T-helper 1 cell (primary cell): ENCODE measurements around the gene C3AR1.
"Not testable (repeated sequence)": the region's sequence is repeated elsewhere in the genome, so short reads cannot be mapped to it uniquely, and the experiment has no call there.

ENCODE experiments used
- DNase-seq, 5 donors: peaks; one replicate each; pipeline ENCODE4 v3.0.0-alpha.2; 2012 to 2020
- total RNA-seq, 4 donors: gene quantifications; one replicate each; lab custom pipeline; 2026; lab: John Stamatoyannopoulos, UW

Gene C3AR1
- total RNA-seq = 4.9 to 11.0 (median 7.2) reads per million in 4 donors

DNA sequence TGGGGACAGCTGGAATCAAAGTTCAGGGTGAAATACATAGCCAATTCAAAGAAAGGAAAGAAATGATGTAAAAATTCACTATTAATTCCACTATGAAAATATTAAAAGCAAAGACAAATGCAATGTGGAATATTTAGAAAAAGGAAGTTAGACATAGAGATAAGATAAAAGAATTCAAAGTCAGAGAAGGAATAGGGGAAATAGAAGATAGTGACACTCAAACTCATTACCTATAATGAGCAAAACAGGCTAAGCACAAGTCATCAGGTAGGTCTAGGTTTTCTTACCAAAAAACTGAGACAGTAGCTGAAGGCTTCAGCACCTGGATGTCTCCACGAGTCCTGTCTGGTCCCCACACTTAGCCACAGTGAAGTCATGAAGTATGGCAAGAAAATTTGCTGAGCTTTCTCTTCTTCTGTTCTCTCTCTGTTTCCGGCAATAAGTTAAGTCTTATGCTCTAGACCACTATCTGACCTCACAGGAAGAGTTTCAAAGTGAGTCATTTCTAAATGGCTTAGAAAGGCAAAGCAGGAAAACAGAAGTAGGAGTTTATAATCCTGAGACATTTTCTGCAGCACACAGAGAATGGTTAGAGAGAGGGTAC is at the start of gene C3AR1:
TSS of gene C3AR1 (minus strand) at position 369 of the 604 bp plus-strand sequence. CDS start 6,174 bp downstream, outside the sequence.
- DNase-seq = peak in 4 of 5 donors; percentile 39 to 79 (median 46)

DNA sequence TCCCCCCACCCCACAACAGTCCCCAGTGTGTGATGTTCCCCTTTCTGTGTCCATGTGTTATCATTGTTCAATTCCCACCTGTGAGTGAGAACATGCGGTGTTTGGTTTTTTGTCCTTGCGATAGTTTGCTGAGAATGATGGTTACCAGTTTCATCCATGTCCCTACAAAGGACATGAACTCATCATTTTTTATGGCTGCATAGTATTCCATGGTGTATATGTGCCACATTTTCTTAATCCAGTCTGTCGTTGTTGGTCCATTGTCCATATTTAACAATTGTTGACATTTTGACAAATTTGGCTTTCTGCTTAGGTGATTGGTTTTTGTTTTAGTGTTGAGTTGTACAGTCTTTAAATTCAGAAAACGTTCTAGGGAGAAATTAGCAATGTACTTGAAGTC is 47.0 kb upstream of the C3AR1 start:
- not testable (repeated sequence) for DNase-seq

DNA sequence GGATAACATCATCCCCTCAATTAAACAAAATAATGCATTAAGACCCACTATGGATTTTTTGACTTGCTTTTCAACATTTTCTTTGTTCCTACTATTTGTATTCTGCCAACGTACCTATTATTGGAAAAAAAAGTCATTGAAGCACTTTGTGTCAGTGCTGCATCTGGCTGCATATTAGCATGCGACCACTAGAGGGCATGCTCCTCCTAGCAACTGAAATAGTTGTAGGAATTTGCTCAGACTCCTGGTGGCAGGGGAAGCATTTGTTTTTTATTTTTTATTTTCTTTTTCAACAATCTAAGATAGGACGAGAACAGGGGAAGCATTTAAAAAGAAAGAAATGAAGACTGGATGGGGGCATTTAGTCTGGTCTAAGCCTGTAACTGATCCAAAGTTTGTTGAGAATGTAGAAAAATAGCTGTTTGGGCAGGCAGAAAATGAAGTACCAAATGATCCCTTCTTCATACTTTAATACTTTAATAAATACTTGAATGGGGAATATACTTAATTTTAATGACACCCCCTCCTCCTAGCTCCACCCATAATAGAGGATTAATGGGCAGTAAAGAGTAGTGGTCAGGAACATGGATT is 42.7 kb upstream of the C3AR1 start:
- peak; percentile 51 to 70 (median 63) for DNase-seq

DNA sequence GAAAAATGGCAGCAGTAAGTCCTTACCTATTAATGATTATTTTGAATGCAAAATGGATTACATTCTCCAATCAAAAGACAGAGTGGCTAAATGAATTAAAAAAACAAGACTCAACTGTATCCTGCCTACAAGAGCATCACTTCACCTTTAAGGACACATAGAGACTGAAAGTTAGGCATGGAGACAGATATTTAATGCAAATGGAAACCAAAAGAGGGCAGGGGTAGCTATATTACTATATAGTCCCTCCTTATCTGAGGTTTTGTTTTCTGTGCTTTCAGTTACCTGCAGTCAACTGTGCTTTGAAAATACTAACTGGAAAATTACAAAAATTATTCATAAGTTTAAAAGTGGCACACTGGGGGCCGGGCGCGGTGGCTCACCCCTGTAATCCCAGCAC is 33.1 kb upstream of the C3AR1 start:
- no peak for DNase-seq

DNA sequence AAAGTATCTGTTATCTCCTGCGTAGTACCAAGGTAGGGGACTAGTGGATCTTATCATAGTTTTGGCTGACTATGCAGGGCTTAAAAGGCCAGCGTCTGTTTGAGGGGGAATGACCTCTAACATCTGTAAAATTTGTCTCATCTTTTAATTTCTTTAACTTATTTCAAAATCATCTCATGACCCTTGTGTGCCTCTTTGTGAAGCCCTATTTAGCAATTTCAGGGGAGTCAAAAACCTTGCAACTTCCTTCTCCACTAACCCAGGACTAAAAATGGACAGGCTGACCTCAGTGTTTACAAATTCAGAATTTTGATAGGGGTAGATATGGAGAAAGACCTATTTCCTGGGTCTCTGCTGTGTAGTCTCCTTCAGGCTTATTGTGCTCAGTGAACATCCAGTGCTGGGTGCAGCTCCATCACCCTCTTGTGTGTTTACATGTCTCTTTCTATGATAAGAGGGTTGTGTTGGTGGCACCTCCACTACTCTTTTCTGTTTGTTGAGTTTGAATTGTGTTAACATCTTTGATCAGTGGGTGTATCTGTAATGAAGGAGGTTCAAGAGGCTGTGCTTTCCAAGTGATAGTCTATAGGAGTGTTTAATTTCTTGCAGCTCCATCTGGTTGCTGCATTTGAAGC is 30.2 kb upstream of the C3AR1 start:
- no peak for DNase-seq

DNA sequence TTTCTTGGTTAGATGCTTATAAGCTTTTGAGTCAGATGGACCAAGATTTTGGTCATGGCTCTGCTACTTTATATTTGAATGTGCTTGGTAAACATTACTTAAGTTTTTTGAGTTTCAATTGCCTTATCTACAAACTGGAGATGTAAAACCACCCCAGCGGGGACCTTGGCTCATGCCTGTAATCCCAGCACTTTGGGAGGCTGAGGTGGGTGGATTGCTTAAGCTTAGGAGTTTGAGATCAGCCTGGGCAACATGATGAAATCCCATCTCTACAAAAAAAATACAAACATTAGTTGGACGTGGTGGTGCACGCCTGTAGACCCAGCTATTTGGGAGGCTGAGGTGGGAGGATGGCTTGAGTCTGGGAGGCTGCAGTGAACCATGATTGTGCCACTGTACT is 27.1 kb upstream of the C3AR1 start:
- no peak for DNase-seq

DNA sequence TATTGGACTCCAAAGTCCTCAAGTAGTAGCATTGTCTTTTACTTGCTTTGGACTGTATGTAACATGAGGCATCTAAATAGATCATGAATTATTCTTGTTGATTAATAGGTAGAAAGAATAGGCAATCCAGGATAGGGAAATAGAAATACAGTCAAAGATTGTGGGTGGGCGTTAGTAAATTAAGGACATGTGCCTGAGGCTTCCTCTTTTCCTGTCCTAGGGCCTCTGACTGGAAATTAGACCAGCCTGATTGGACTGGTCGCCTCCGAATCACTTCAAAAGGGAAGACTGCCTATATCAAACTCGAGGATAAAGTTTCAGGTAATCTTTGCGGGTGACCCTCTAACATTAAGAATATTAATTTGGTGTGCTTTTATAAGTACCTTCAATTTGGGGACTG is 23.6 kb upstream of the C3AR1 start:
- DNase-seq = no peak

DNA sequence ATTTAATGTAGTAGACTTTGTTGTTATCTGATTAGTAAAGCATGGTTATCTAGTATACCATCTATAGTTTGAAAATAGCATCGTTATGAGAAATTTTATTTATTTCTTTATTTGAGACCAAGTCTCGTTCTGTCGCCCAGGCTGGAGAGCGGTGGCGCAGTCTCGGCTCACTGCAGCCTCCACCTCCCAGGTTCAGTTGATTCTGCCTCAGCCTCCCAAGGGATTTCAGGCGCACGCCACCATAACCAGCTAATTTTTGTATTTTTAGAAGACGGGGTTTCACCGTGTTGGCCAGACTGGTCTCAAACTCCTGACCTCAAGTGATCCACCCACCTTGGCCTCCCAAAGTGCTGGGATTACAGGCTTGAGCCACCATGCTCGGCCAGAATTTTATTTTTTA is 23.1 kb upstream of the C3AR1 start:
- not testable (repeated sequence) for DNase-seq

DNA sequence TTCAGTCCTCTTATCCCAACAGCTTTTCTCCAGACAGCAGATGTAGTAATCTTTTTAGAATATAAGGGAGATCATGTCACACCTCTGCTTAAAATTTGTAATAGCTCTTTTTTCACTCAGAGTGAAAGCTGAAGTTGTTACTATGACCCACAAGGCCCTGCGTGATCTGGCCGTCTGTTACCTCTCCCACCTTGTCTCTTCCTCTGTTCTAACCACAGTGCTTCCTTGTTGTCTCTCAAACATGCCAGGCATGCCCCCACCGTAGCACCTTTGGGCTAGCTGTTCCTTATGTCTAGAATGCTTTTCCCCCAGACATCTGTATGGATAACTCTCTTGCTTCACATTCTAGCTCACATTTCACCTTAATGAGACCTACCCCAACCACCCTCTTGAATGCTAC is 22.4 kb upstream of the C3AR1 start:
- DNase-seq = peak in 4 of 5 donors; percentile 13 to 62 (median 28)

DNA sequence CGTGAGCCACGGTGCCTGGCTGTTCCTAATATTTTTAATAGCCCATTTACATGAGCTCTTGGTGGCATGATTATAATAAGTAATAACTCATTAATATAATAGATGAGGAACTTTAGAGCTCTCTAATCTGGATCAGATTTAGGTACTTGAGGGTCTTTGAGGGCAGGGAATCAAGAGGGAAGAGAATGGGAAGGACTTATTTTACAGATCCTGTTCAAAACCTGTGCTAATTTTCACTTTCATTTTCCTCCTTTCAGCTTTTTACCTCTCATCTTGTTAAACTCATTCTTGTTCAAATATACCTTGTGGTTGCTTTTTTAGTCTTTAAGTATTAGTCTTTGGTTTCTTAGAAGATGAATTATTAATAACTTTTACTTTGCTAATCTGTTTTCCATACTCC is 21.5 kb upstream of the C3AR1 start:
- peak in 1 of 5 donors; percentile 15 for DNase-seq

DNA sequence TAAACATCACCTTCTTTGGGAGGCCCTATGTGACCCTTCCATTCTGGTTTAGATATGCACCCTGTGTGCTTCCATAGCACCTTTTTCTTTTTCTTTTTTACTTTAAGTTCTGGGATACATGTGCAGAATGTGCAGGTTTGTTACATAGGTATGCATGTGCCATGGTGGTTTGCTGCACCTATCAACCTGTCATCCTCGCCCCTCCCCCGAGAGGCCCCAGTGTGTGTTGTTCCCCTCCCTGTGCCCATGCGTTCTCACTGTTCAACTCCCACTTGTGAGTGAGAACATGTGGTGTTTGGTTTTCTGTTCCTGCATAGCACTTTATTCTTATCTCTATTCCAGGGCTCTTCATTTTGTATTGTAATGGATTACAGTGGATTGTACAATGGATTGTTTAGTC is 18.2 kb upstream of the C3AR1 start:
- peak in 1 of 5 donors; percentile 5 for DNase-seq

DNA sequence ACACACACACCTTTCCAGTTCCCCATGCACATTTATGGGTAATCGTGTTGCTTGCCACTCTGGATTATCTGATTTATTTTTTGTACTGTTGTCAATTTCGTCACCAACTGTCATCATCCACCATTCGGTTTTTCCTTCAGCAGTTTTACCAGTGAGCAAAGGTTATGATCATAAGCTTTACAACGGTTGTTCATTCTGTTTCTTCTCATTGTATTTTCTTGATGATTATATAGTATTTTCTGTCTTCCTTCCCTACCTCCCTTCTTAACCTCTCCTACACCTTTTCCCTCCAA is 16.6 kb upstream of the C3AR1 start:
- DNase-seq = no peak

DNA sequence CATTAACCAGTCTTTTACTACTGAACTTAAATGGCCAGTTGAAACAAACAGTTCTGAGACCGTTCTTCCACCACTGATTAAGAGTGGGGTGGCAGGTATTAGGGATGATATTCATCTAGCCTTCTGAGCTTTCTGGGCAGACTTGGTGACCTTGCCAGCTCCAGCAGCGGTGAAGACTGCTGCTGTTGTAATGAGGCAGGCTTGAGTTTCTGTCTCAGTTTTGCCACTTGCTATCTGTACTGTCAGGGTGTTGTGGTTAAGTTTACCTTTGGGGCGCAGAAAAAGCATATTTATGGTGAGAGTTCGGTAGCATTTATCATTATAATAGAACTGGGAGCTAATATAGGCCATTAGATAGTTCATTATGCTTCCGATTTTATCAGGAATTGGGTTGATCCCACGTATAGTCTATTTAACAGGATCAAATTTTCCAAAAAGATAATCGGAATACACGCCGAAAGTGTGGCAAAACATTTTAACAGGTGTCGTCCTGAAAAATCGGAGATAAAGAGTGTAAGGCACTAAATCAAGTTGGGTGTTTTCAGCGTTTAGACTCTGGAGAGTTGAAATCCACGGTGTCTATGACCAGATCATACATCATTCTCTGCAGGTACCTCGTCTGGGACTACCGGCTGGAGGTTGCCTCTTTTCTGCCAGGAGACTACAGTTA is 15.2 kb upstream of the C3AR1 start:
- peak in 2 of 5 donors; percentile 16 to 29 for DNase-seq

DNA sequence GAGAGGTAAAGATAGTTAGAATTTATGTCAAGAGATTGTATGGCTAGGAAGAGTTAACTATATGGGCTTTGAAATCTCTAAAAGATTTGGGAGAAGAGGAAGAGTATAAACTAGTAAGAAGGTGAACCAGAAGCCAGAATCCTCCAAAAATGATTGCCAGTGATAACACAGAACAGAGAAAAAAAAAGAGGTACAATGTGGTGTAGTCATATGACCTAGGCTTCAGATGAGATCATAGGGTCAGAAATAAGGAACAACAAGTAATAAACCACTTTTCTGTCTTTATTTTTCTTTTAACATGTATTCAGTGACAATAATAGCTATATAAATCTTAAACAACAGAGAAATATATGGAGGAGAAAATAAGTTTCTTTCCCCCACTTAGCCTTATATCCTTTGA is 14.0 kb upstream of the C3AR1 start:
- DNase-seq = no peak

DNA sequence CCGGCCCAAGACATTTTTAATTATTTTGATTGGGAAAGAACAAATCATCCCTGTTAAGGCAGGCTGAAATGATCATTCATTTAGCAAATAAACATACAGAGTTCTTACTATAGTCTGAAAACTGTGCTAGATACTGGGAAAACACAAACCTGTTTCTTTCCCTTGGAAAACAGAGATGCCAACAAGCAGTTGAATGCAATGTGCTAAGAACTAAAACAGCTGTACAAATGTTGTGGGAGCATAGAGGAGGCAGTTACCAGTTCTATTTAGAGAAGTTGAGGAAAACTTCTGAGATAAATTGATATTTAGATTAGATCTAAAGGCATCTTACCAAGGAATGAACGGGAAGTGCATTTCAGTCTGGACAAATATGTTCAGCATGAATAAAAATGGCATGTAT is 12.8 kb upstream of the C3AR1 start:
- no peak for DNase-seq

DNA sequence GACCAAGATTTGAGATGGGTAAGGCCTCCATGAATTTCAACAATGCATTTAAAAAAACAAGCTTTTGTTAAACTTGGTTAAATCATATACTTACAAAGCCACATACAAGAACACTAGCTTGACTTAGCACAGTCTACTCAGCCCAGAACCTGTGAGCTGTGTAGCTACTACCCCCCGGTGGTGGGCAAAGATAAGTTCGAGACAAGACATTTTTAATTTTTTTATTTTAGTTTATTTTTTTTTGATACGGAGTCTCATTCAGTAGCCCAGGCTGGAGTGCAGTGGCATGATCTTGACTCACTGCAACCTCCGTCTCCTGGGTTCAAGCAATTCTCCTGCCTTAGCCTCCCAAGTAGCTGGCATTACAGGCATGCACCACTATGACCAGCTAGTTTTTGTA is 12.2 kb upstream of the C3AR1 start:
- peak; percentile 41 to 63 (median 55) for DNase-seq

DNA sequence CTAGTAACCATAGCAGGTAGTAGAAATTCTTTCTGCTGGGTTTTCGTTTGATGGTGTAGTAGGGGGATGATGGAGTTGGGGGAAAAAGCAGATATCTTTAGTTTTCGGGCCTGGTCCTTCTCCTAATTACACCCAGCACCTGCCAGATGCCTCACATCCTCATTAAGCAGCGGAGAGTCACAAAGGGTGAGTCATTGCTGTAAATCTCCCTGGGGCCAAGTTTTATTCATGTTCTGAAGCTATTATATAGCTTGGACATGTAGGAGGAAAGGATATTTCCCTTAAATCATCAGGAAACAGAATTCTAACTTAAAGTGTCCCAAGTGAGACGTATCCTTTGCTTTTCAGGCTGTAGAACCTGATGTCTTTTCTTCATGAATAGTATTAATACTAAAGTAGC is 11.0 kb upstream of the C3AR1 start:
- DNase-seq = no peak

DNA sequence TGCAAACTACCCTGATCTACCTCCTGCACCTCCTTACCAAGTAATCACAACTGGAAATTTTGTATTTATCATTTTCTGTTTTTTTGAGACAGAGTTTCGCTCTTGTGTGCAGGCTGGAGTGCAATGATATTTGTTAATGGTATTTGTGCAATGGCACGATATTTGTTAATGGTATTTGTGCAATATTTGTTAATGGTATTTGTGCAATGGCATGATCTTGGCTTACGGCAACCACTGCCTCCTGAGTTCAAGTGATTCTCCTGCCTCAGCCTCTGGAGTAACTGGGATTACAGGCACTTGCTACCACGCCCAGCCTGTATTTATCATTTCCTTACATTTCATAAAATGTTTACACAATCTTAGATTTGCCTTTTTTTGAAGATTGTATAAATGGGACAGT is 10.2 kb upstream of the C3AR1 start:
- DNase-seq = no peak

DNA sequence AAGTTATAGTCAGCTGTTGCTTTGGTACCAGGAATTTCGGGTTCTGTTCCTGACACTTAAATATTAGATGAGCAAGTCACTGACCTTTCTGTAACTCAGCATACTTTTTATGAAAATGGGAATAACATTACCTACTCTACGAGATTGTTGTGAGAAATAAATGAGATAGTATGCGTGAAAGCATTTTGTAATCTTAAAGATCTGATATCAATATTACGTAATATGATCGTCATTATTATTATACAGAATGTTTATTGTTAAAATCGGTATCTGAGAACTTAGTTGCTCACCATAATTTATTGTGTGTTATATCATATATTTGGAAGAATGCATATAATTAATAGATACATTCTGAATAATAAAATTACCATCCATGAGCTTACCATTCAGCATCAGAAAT is 9.8 kb upstream of the C3AR1 start:
- DNase-seq = no peak

DNA sequence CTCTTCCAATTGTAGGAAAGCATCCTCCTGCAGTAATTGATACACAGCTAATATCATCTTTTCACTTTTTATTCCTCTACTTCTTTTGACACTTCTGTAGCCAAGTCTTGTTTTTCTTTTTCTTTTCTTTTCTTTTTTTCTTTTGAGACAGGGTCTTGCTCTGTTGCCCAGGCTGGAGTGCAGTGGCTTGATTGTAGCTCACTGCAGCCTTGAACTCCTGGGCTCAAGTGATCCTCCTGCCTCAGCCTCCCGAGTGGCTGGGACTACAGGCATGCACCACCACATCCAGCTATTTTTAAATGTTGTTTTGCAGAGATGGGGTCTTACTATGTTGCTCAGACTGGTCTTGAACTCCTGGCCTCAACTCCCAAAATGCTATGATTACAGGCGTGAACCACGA is 5.7 kb upstream of the C3AR1 start:
- not testable (repeated sequence) for DNase-seq

DNA sequence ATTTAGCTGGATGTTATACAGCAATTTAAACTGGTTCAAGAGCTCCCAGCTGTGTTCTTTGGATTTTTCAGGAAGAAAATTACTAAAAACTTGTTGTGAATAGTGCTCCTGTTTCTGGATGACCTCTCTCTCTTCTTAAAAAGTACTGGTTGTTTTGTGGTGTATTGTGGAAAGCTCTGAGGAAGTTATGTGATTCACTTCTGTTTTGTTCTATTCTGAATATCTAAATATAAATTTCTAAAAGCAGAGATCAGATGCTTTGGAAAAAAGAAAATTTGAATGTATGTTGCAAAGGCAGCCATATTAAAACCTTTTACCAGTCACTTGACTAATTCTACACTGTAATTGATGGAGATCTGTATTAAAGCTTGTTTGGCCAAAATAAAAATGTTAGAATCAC is 3.4 kb upstream of the C3AR1 start:
- DNase-seq = no peak

DNA sequence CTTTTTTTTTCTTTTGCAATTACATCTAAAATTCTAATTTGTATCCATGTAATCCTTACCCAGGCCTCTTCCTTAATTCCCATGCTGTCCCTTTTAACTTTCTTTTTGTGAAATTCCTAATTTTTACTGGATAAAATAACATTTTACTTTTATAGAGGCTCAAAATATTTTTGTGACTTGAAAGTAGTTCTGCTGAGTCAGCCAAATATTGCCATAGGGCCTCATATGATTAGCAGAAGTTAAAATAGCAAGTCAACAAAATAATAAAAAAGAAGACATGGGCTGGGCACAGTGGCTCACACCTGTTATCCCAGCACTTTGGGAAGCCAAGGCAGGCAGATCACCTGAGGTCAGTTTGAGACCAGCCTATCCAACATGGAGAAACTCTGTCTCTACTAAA is 2.0 kb downstream of the C3AR1 start:
- DNase-seq = no peak

DNA sequence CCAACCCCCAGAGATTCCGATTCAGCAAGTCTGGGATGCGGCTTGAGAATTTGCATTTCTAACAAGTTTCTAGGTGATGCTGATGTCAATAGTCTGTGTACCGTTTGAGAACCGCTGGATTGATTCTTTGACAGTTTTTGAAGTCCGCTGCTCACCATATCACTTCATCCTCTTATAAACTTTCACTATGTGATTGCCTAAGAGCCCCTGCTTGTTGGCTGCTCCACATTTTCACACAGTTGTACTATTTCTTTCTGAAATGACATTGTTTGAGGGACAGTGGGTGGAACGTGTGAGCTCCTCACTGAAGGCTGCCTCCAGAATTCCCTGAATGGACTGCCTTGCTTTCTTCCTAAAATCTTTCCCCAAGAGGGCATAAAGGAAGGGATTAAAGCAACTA is 7.7 kb downstream of the C3AR1 start:
- no peak for DNase-seq

DNA sequence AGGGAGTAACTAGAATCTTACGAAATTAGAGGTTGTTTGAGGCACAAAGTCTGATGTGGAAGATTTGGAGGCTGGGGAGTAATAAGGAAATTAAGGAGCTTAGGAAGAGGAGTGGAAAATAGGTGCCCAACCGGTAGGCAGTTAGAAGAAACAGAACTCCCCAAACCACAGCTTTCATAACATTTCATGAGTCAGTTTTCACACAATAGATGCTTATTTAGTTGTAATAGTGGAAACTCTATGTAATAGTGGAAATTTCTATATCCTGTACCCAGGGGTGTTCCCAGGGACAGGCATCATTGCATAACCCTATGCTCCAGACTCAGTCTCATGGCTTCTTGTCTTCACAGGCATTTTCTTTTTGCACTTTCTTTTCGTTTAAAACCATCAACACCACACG is 8.3 kb downstream of the C3AR1 start:
- no peak for DNase-seq
